Astrocyte of the spinal cord (primary cell): Measurements from ENCODE around the gene LRRC32.
A peak's percentile ranks its signal among the peaks of the same experiment; 100 is the strongest.

Experiments
- DNase-seq: peaks from one replicate; pipeline ENCODE4 v3.0.0; 2011; ENCODE audit warnings: low read depth, low spot score
- H3K4me3 ChIP-seq: 2 replicates; pipeline ENCODE4 v1.5.1; 2011; ENCODE audit warnings: low read depth, mild to moderate bottlenecking, low read length, moderate library complexity
- CTCF ChIP-seq: IDR thresholded peaks from 2 replicates; pipeline ENCODE4 v1.5.1; 2012; ENCODE audit warnings: low read depth, mild to moderate bottlenecking, low read length, inconsistent platforms
- in situ Hi-C: cut with HindIII; loops from 2 replicates; pipeline ENCODE4 v1.10.0; 2017; ENCODE audit warnings: low sequenced_read_pairs

Gene LRRC32

DNA sequence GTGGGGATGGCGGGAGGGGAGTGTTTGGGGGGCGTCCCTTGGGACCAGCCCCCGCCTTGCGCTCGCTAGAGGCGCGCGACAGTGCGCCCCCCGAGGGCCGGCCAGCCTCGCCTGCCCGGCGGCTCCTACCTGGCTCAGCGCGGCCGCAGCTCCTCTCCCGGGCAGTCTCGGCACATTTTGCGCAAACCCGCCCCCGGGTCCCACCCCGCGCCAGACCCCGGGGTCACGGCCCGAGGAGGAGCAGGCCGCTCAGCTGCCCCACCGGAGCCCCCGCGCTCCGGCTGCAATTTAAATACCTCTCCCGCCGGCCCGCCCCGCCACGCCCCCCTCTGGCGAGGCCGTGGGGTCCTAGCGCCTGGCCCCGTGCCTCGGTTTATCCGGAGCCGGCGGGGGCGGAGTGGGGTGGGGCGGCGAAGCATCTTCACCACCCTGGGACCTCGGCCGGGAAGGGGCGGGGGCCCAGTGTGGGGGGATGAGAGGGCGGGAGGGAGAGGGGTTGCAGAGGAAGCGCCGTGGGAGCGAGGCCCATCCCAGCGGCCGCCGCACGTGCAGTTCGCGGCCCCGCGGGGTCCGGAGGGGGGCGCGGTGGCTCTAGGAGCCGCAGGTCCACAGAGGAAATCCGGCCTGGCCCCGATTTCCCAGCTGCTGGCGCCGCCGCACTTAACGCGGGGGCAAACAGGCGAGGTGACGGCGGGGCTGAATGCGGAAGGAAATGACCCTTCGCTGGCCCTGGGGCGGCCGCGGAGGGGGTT is at the start of gene LRRC32:
TSS of gene LRRC32 (minus strand) at position 263 of the 752 bp plus-strand sequence. CDS start 4,793 bp downstream, outside the sequence.
- in situ Hi-C loops, result no loop called here
- TF ChIP-seq CTCF, result no peak
- DNase-seq, result no peak
- H3K4me3 ChIP-seq, result peak within 1 kb of the TSS; percentile 37

- no peak for TF ChIP-seq CTCF
- in situ Hi-C loops, result no loop called here
- no peak overlapping the region for H3K4me3 ChIP-seq
- no peak for DNase-seq
Observed at GRCh38 chr11:76719686-76720085, 49.1 kb upstream of the LRRC32 start.

DNA sequence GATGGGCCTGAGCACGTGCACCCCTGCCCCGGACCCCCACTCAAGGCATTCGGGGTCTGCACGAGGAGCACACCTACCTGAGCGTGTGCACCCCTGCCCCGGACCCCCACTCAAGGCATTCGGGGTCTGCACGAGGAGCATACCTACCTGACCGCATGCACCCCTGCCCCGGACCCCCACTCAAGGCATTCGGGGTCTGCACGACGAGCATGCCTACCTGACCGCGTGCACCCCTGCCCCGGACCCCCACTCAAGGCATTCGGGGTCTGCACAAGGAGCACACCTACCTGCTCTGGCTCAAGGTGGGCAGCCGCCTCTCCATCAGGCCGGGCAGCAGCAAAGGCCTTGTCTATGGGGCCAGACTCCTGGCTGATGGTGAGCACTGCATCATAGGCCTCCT is 48.7 kb upstream of the LRRC32 start:
- in situ Hi-C loops, result no loop called here
- H3K4me3 ChIP-seq, result no peak overlapping the region
- no peak for DNase-seq
- TF ChIP-seq CTCF, result no peak

- in situ Hi-C loops, result no loop called here
- no peak overlapping the region for H3K4me3 ChIP-seq
- DNase-seq, result no peak
- TF ChIP-seq CTCF, result no peak
Observed at GRCh38 chr11:76717816-76718215, 47.3 kb upstream of the LRRC32 start.

- H3K4me3 ChIP-seq, result no peak overlapping the region
- TF ChIP-seq CTCF, result no peak
- in situ Hi-C loops, result no loop called here
- DNase-seq, result no peak
Observed at GRCh38 chr11:76717369-76717768, 46.8 kb upstream of the LRRC32 start.

GRCh38 chr11:76716268-76716667 is 45.7 kb upstream of the LRRC32 start:
- in situ Hi-C loops, result no loop called here

More at GRCh38 chr11:76716268-76716667, 45.7 kb upstream of the LRRC32 start:
- no peak for TF ChIP-seq CTCF
- no peak overlapping the region for H3K4me3 ChIP-seq
- no peak for DNase-seq
